Measurements from ENCODE around the gene CCL27.

DNA sequence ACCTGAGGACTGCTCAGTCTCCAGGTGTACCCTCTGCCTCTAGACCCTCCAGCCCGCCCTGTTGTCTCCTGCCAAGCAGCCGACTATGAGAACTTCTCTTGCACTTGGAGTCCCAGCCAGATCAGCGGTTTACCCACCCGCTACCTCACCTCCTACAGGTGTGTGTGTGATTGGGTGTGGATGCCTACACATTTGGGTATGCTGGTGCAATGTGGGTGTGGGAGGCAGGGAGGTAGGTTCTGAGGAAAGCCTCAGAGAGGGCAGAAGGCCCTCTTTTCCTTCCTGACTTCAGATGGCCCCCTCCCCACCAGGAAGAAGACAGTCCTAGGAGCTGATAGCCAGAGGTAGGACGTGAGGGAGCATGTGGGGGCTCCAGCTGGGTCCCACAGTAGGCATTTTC lies 5.5 kb downstream of the CCL27 start:
- TF ChIP-seq, protein P1, sequence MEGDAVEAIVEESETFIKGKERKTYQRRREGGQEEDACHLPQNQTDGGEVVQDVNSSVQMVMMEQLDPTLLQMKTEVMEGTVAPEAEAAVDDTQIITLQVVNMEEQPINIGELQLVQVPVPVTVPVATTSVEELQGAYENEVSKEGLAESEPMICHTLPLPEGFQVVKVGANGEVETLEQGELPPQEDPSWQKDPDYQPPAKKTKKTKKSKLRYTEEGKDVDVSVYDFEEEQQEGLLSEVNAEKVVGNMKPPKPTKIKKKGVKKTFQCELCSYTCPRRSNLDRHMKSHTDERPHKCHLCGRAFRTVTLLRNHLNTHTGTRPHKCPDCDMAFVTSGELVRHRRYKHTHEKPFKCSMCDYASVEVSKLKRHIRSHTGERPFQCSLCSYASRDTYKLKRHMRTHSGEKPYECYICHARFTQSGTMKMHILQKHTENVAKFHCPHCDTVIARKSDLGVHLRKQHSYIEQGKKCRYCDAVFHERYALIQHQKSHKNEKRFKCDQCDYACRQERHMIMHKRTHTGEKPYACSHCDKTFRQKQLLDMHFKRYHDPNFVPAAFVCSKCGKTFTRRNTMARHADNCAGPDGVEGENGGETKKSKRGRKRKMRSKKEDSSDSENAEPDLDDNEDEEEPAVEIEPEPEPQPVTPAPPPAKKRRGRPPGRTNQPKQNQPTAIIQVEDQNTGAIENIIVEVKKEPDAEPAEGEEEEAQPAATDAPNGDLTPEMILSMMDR (IDR thresholded peaks at IDR 0.05) = no peak
- TF ChIP-seq POLR2A (IDR thresholded peaks at IDR 0.05) = no peak
